ENCODE measurements around the gene OR2V1.
"Not testable (repeated sequence)": the region's sequence is repeated elsewhere in the genome, so short reads cannot be mapped to it uniquely, and the experiment has no call there.

- not testable (repeated sequence) for TF ChIP-seq POLR2A, POU2F2, POLR2AphosphoS5, TAF1 (IDR thresholded peaks at IDR 0.05; ENCODE audit: low read depth, low read length)
Observed at GRCh38 chr5:181097383-181097753, 33.6 kb downstream of the OR2V1 start.
